SU-DHL-6 (cell line): ENCODE data around the gene ACAA2.

Experiments used
- CTCF ChIP-seq: fragments of 200-600 bp; sonication (generic); IDR thresholded peaks from one replicate; pipeline ENCODE4 v1.5.1; 2017; ENCODE audit warnings: antibody characterized with exemption, mild to moderate bottlenecking, low read length, moderate library complexity; ENCODE audit not compliant: insufficient read depth, poor library complexity, severe bottlenecking
- EZH2phosphoT487 ChIP-seq: fragments of 200-600 bp; sonication (generic), shearing (Covaris generic); conservative IDR thresholded peaks from 2 replicates; pipeline ENCODE4 v1.6.1; 2018; ENCODE audit warnings: mild to moderate bottlenecking, antibody characterized with exemption, low read length, moderate library complexity, mixed read lengths

- peak; percentile 94 for TF ChIP-seq CTCF
- TF ChIP-seq EZH2phosphoT487: no peak
Observed at GRCh38 chr18:49858309-49859020, 45.1 kb upstream of the ACAA2 start.
